Activated CD4-positive, alpha-beta T cell treated with anti-CD3 and anti-CD28 coated beads for 4 hours (primary cell): Measurements from ENCODE around the gene ST6GALNAC3.

Source experiments
- DNase-seq, 2 donors: peaks; one replicate each; pipeline ENCODE4 v3.0.0-alpha.2; 2020

The ST6GALNAC3 gene

DNA sequence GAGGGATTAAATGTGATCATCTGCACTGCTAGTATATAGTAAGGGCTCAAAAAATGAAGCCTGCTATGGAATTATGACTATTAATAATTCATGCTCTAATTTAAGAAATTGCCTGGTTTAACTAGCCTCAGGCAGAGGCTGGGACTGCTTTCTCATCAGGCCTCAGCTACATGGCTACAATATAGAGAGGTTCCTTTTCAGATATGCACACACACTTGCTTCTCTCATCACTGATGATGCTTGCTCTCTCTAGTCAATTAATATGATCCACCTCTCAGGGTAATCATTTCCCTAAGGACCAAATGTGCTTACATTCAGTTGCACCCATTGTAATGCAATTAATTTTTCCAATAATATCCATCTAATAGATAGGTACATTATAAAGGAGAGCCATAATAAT is 467.8 kb downstream of the ST6GALNAC3 start:
- DNase-seq = no peak

DNA sequence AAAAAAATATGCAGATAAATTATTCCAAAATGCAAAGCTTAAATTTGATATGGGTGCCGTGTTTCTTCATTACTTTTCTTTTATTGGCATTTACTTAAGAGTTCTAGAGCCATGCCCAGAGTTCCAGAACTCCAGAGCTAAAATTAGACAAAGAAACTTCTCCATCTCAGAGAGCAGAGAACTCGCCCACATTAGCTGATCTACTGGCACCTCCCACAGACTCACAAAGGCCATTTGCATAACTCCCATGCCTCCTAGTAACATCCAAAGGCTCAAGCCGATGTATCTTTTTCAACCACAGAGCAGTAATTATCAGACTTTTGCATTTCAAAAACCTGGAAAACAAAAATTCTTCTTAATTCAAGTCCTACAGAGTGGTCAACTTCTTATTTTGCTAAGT is 468.9 kb downstream of the ST6GALNAC3 start:
- no peak for DNase-seq

DNA sequence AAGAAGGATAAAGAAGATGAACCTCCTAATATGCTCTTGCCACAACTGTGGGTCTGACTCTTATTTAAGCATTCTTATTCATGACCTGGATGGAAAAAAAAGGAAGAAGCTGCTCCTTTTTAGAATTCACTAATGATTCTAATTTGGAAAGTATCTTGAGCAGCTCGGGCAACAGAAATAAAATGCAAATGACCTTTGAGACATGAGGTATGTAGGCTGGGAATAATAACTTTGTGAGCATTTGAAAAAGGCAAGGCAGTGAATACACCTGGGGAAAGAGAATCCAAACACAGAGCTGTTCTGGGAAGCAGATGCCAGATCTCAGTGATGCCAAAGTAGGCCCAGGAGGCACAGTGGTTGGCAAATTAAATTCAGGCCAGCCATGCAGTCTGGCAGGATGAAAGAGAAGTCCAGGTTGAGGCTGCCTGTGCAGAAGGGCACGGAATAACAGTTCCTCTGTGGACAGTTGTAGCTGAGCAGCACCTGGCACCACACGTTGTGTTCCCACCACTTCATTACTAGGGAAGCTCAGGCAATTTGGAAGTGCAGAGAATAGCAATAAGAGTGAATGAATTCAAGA is 471.9 kb downstream of the ST6GALNAC3 start:
- DNase-seq = no peak

GRCh38 chr1:76547916-76548315 is 473.4 kb downstream of the ST6GALNAC3 start:
- no peak for DNase-seq

DNA sequence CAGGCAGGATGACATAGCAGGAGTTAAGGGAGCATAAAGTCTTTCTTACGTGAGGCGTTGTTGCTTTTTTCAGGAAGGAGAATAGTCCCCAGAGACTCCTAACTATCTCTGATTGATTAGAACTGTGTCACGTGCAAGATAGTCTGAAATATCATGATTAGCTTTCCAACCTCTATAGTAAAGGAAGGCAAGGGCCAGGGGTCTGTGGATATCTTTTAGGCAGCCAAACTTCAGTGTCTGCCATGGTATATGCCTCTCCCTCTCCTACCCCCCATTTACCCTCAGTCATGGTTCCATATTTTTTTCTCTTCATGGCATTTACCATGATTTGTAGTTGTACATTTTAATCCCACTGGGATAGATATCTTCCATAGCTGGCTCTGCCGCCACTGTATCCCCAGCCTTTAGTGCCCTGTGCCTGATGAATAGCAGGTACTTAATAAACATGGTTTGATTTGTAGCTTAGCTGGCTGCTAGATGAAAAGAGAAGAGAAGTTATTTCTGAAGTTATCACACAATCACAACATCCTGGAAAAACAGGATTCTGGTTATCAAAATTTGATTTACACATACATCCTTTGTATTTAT is 474.1 kb downstream of the ST6GALNAC3 start:
- DNase-seq = no peak

GRCh38 chr1:76554283-76554682 is 479.7 kb downstream of the ST6GALNAC3 start:
- DNase-seq = no peak

DNA sequence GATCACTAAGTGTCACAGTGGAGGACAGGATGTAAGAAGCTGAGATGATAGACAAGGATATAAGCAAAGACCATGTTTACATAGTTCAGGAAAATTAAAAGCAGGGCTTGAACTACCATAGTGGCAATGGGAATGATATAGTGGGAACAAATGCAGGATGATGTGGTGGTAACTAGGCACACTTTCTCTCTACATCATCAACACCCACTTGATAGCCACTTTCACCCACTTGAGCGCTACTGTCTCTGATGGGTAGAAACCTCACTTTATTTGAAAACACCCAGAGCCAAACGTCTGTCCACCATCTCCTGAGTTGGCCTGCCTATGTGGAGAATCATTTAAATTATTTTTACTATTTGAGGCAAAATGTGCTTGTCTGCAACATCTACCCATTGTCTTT is 487.7 kb downstream of the ST6GALNAC3 start:
- DNase-seq = no peak

DNA sequence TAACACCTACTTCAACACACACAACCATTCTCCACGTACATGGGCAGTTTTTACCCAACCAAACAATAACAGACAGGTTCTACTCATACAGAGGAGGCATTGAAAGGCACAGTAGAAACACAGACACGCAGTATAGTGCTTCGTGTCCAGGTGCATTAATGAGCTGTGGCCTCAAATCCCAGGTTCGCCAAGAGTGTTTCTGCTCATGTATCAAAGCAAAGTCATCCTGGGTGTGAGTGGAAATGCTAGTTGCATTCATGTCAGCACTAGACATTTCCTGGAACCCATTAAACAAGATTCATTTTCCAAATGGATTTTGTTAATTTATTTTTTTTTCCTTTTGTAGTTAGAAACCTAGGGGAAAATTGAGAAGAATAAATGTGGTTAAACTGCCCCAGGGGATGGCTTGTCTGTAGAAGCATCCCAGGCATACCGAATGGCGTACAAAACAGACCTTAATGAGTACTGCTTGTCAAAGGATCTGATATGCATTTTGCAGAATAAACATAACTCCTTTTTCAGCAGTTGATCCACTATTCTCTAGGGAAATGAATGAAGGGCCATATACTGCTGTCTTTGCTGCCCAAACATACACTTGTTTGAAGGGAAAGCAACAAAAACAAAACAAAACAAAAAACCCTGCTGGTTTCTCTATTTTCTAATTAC is 494.2 kb downstream of the ST6GALNAC3 start:
- no peak for DNase-seq

DNA sequence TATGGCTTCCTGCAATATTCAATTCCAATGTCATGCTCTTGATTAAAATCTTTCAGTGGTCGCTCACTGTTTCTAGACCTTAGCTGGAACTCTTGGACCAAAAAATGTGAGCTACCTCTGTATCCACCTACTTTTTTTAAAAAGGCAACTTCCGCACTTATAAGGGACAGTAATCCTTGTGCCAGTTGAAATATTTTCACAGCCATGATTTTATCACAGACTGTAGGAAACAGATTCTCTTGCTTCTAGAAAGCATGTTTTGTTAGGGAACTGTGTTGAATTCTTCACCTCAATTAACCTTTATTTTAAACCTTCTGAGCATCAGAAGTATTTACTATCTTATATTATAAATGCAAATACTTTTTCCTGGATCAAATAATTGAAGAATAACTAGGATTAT is 496.7 kb downstream of the ST6GALNAC3 start:
- no peak for DNase-seq

- no peak for DNase-seq
These were observed 497.7 kb downstream of the ST6GALNAC3 start for GRCh38 chr1:76572229-76572628.

GRCh38 chr1:76576876-76577524 is 502.5 kb downstream of the ST6GALNAC3 start:
- no peak for DNase-seq

DNA sequence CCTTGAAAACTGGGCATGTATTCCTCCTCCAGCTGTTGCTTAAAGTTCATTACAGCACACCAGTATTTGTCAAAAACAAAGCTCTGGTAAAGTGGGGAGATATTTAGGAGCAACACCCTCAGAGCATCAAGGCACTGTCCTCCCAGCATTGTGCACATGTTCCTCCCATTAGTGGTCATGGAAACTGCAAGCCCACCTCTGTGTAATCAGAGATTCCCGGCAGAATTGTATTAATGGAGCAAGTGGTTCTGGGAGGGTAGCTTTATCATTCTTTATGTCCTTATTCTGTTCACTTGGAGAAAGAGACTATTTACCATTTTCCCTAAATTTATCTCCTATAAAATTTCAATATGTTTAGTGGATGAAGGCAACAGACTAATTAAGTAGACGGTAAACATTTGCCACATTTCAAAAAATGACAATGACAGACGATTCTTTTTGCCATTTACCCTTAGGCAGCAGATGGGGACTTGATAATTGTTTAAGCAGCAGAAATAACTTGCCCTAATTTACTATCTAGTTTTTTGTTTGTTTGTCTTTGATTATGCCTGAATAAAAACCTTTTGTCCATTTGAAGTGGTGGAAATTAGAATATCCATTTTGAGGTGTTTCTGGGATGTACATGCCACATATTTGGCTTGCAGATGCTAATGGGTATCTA is 503.1 kb downstream of the ST6GALNAC3 start:
- DNase-seq = no peak

- no peak for DNase-seq
These were observed 505.7 kb downstream of the ST6GALNAC3 start for GRCh38 chr1:76580206-76580605.

DNA sequence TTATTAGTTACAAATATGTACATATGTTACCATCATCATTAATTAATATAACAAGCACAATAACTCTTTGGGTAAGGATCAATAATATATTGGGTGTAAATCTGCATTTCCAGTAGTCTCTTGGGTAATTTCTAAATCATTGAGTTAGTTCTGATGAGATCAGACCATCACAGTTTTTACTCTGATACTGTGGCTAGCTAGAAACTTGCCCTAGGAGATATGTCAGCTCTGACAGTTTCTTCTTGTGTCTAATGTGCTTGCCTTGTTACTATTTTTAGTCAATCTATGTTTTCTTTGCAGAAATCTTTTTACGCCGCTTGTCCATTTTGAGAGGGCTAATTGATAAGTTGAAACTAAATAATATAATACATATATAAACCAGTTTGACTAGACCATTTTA is 507.2 kb downstream of the ST6GALNAC3 start:
- DNase-seq = no peak

DNA sequence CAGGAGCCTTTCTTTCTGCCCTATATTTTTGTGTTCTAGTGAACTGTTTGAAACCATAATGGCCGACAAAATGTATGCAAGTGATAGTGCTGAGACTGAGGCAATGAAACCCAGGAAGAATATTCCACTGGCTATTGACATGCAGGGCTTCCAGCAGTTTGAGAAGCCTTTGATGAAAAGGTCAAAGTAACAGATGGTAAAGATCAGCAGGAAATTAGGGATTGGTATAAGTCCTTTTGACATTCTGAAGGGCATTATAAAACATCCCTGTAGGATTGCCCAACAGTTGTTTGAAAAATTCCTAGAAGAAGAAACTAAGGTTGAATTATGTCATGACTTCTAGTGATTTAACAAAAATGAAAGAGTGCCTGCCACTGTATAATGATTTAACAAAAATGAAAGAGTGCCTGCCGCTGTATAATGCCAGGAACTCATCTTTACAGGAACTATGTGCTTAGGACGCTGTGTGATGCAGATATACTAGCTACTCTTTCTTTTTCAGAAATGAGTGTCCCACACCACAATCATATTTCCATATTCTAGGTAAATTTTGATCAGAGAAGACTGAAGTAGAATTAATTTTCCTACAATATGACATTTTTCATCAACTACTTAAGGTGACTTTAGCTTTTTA is 508.8 kb downstream of the ST6GALNAC3 start:
- no peak for DNase-seq

DNA sequence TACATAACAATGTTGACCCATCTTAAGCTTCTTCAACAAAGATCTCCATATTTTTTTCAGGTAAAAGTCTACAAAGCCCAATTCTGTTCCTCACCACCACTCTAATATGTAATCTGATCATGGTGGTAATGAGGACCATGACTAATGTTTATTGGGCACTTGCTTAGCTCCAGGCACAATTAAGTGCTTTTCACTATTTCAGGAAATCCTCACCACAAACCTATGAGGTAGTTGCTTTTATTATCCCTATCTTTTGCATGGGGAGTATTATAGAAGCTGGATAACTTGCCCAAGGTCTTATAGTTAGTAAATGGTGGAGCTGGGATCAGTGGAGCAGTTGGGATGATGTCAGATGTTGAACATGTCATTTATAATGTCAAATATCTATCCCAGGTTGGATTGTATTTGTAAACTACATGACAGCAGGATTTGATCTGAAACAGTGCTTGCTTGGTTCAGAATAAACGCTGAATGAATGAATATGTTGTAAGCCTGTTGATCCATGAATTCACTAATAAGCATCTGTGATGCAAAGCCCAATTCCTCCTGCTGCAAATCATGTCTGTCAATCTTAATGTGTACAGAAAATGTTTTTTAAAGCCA is 509.4 kb downstream of the ST6GALNAC3 start:
- DNase-seq = no peak

DNA sequence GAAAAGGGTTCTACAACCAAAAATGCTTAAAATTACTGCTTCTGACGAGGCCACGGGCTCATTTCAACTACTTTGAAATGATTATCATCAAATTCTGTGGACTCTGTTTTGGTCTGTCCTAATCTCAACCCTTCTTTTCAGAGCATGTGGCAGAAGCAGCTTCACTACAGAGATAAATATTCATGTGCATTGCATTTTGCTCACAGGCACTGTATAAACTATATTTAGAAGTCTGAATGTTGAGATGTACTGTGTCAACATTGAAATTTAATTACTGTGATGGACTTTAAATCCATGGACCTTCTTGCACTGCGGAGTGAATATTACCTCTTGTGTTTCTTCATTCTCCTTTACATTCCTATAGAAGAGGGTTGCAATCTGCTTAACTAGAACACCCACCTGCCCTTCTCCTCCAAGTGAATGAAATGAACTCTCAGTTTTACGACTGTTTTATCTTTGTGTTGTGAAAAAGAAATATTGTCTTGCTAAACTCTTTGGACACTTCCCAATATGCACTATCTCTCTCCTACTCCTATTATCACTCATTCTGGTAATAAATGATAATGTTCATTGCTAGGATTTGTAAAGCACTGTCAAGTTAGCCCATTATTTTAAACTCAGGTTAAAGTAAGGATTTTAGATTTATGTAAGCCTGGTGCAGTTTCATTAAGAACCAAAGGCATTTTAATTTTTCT is 511.6 kb downstream of the ST6GALNAC3 start:
- no peak for DNase-seq

- no peak for DNase-seq
These were observed 512.7 kb downstream of the ST6GALNAC3 start for GRCh38 chr1:76587212-76587611.

DNA sequence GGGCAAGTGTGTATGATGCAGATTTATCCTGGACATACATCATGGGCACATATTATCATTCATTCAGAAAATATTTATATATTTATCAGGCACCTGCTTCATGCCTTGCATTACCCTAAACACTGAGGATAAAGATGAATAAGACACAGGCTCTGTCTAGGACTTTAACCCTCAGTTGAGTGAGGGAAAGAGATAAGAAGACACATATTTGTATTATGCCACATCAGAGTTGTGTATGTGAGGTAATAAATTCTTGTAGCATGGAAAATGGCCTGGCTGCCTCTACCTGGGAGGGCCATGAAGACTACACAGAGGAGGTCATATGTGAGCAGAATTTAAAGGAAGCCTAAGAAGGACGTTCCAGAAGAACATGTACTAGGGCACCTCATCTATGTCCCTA is 516.9 kb downstream of the ST6GALNAC3 start:
- DNase-seq = no peak

- no peak for DNase-seq
These were observed 517.4 kb downstream of the ST6GALNAC3 start for GRCh38 chr1:76591963-76592362.

- DNase-seq = no peak
These were observed 518.6 kb downstream of the ST6GALNAC3 start for GRCh38 chr1:76593141-76593540.

DNA sequence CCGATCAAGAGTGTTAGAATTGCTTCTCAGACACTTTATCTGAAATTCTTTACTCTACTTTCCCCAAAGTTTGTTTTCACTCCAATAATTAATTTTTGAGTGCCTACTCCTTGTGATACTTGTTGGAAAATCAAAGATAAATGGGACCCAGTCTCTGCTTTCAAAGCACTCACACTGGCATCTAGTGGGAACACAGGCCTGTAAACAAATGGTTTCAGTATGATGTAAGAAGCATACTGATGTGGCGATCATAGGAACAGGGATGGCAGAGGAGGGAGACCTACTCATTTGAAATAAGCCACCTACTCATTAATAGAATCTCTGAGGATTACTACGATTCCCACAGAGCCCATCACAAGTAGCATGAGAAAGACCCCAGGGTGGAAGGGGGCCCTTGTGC is 519.1 kb downstream of the ST6GALNAC3 start:
- no peak for DNase-seq
